ENCODE results near the gene EXOC4.

EXOC4 gene

GRCh38 chr7:133412942-133413341 is 160.1 kb downstream of the EXOC4 start:
- no peaks in the 10 kb centered on the region for H3K27me3 ChIP-seq (ENCODE audit: insufficient read depth, low read length)
- 0 out of 2 replicates have a peak, but pooled peaks cover 3% of the 10 kb centered on the region for H3K79me2 ChIP-seq (ENCODE audit: insufficient read depth, low read length)
- no peaks in the 10 kb centered on the region for H3K4me1 ChIP-seq (ENCODE audit: insufficient read depth, low read length, severe bottlenecking)
- no peak overlapping the region for H3K27ac ChIP-seq (ENCODE audit: low read depth, low read length, poor library complexity, severe bottlenecking)
- no peak overlapping the region for H3K4me2 ChIP-seq (ENCODE audit: low read length)
- no peak for TF ChIP-seq EZH2 (IDR thresholded peaks at IDR 0.05; ENCODE audit: borderline replicate concordance, low read length)
- no peak for TF ChIP-seq CTCF (IDR thresholded peaks at IDR 0.05; ENCODE audit: low read length)
- H3K36me3 ChIP-seq (ENCODE audit: insufficient read depth, low read length): no peaks in the 10 kb centered on the region
- no peaks in the 10 kb centered on the region for H3K9me3 ChIP-seq (ENCODE audit: low read length)
- no peak overlapping the region for H3K9ac ChIP-seq (ENCODE audit: low read length)
- H2AFZ ChIP-seq (ENCODE audit: low read length): no peak overlapping the region
- H3K4me3 ChIP-seq (ENCODE audit: low read depth, low read length, poor library complexity, severe bottlenecking): no peak overlapping the region
- no peaks in the 10 kb centered on the region for H4K20me1 ChIP-seq (ENCODE audit: insufficient read depth, low read length)
- H3K9me2 ChIP-seq (ENCODE audit: low read depth, low read length): no peaks in the 10 kb centered on the region
- no peaks in the 10 kb centered on the region for H3F3A ChIP-seq (ENCODE audit: insufficient read depth, low read length)

GRCh38 chr7:133419041-133419440 is 166.2 kb downstream of the EXOC4 start:
- Histone ChIP-seq H3K27ac (ENCODE audit: low read depth, low read length, poor library complexity, severe bottlenecking) (no peak overlapping the region), H3K9me3 (ENCODE audit: low read length) (no peaks in the 10 kb centered on the region), H3K9me2 (ENCODE audit: low read depth, low read length) (no peaks in the 10 kb centered on the region), H3K4me3 (ENCODE audit: low read depth, low read length, poor library complexity, severe bottlenecking) (no peak overlapping the region), H3K4me2 (ENCODE audit: low read length) (no peak overlapping the region), H3K79me2 (ENCODE audit: insufficient read depth, low read length) (no peaks in the 10 kb centered on the region), H3K27me3 (ENCODE audit: insufficient read depth, low read length) (no peaks in the 10 kb centered on the region), H3K9ac (ENCODE audit: low read length) (no peak overlapping the region), H2AFZ (ENCODE audit: low read length) (no peak overlapping the region), H3K36me3 (ENCODE audit: insufficient read depth, low read length) (no peaks in the 10 kb centered on the region; the same call in 1 of the 2 replicates), H3F3A (ENCODE audit: insufficient read depth, low read length) (no peaks in the 10 kb centered on the region), H3K4me1 (ENCODE audit: insufficient read depth, low read length, severe bottlenecking) (no peaks in the 10 kb centered on the region), H4K20me1 (ENCODE audit: insufficient read depth, low read length) (no peaks in the 10 kb centered on the region)
- no peak for TF ChIP-seq CTCF (IDR thresholded peaks at IDR 0.05; ENCODE audit: low read length)
- TF ChIP-seq EZH2 (IDR thresholded peaks at IDR 0.05; ENCODE audit: borderline replicate concordance, low read length): no peak

- H3K27ac ChIP-seq (ENCODE audit: low read depth, low read length, poor library complexity, severe bottlenecking): no peak overlapping the region
Measured at GRCh38 chr7:133423618-133424017, 170.7 kb downstream of the EXOC4 start.

More at GRCh38 chr7:133423618-133424017, 170.7 kb downstream of the EXOC4 start:
- Histone ChIP-seq H3K79me2 (ENCODE audit: insufficient read depth, low read length) (no peaks in the 10 kb centered on the region), H3K4me2 (ENCODE audit: low read length) (no peak overlapping the region), H3K4me3 (ENCODE audit: low read depth, low read length, poor library complexity, severe bottlenecking) (no peak overlapping the region), H3K9me3 (ENCODE audit: low read length) (no peaks in the 10 kb centered on the region), H3K9ac (ENCODE audit: low read length) (no peak overlapping the region), H3K4me1 (ENCODE audit: insufficient read depth, low read length, severe bottlenecking) (no peaks in the 10 kb centered on the region), H3K9me2 (ENCODE audit: low read depth, low read length) (no peaks in the 10 kb centered on the region), H4K20me1 (ENCODE audit: insufficient read depth, low read length) (no peaks in the 10 kb centered on the region), H3K36me3 (ENCODE audit: insufficient read depth, low read length) (peaks cover 3% of the 10 kb centered on the region; the same call in 1 of the 2 replicates), H3K27me3 (ENCODE audit: insufficient read depth, low read length) (no peaks in the 10 kb centered on the region), H2AFZ (ENCODE audit: low read length) (no peak overlapping the region), H3F3A (ENCODE audit: insufficient read depth, low read length) (no peaks in the 10 kb centered on the region)
- no peak for TF ChIP-seq CTCF (IDR thresholded peaks at IDR 0.05; ENCODE audit: low read length)
- no peak for TF ChIP-seq EZH2 (IDR thresholded peaks at IDR 0.05; ENCODE audit: borderline replicate concordance, low read length)

All from OCI-LY1 (cell line).